IMR-90 (cell line): ENCODE results near the gene BRD1. TPM values are rescaled to one million over a fixed set of nuclear protein-coding genes. Genes with fewer than 3 reads are reported as not detected.

Source experiments
- ATAC-seq: fragments of 200-7000 bp; cut with Tn5 transposase; 2 replicates; pipeline ENCODE4 v1.9.1; 2020; ENCODE audit warnings: low read depth, mild to moderate bottlenecking, moderate library complexity
- BruUV-seq: library from RNA; stranded (reverse); fragments of 400-500 nt; replicated peaks from 2 replicates; lab custom pipeline; 2021; lab: Mats Ljungman, UMichigan
- CTCF ChIA-PET: fragments of 300-600 bp; formaldehyde crosslinking; extraction: SDS; loops from one replicate; lab custom pipeline; 2021; ENCODE audit warnings: antibody characterized with exemption; lab: Yijun Ruan, JAX
- POLR2A ChIA-PET: fragments of 300-600 bp; sonication (Branson Sonifier 250); formaldehyde crosslinking; loops from one replicate; lab custom pipeline; 2022; ENCODE audit warnings: antibody characterized with exemption; ENCODE audit not compliant: unreplicated experiment; lab: Charles Lee
- DNase-seq: peaks from one replicate; pipeline ENCODE4 v3.0.0; 2013
- H2AFZ ChIP-seq: replicated peaks from 2 replicates; pipeline ENCODE3; 2013; ENCODE audit warnings: low read length, mild to moderate bottlenecking; ENCODE audit not compliant: poor library complexity
- H2AK5ac ChIP-seq: 2 replicates; pipeline ENCODE4 v1.6.1; 2013; ENCODE audit warnings: low read depth, low read length, inconsistent platforms
- H2AK9ac ChIP-seq: replicated peaks from 2 replicates; pipeline ENCODE3; 2013; ENCODE audit warnings: mild to moderate bottlenecking, low read depth, low read length, moderate library complexity; ENCODE audit not compliant: poor library complexity
- H2BK120ac ChIP-seq: 2 replicates; pipeline ENCODE4 v1.6.1; 2013; ENCODE audit warnings: low read depth, low read length, inconsistent platforms
- H2BK15ac ChIP-seq: 3 replicates; pipeline ENCODE4 v1.6.1; 2013; ENCODE audit warnings: low read depth, low read length, inconsistent platforms
- H2BK20ac ChIP-seq: 2 replicates; pipeline ENCODE4 v1.6.1; 2013; ENCODE audit warnings: low read depth, mild to moderate bottlenecking, inconsistent platforms, low read length, moderate library complexity
- H2BK5ac ChIP-seq: 2 replicates; pipeline ENCODE4 v1.6.1; 2013; ENCODE audit warnings: mild to moderate bottlenecking, low read depth, low read length, inconsistent platforms; ENCODE audit not compliant: poor library complexity, severe bottlenecking
- H3K14ac ChIP-seq: replicated peaks from 2 replicates; pipeline ENCODE4 v1.6.1; 2013; ENCODE audit warnings: low read depth, low read length, inconsistent platforms
- H3K18ac ChIP-seq: 2 replicates; pipeline ENCODE4 v1.6.1; 2013; ENCODE audit warnings: low read depth, low read length, control low read depth
- H3K23ac ChIP-seq: 2 replicates; pipeline ENCODE4 v1.6.1; 2013; ENCODE audit warnings: low read depth, low read length, inconsistent platforms
- H3K27ac ChIP-seq: 2 replicates; pipeline ENCODE4 v1.5.1; 2013; ENCODE audit warnings: mild to moderate bottlenecking, control low read depth, low read length; ENCODE audit not compliant: insufficient read depth
- H3K27me3 ChIP-seq: 2 replicates; pipeline ENCODE4 v1.6.1; 2013; ENCODE audit warnings: low read length; ENCODE audit not compliant: control insufficient read depth, insufficient read depth
- H3K36me3 ChIP-seq: 2 replicates; pipeline ENCODE4 v1.6.1; 2013; ENCODE audit warnings: low read length, mixed read lengths; ENCODE audit not compliant: control insufficient read depth, insufficient read depth
- H3K4ac ChIP-seq: 2 replicates; pipeline ENCODE4 v1.6.1; 2013; ENCODE audit warnings: low read depth, low read length, inconsistent platforms
- H3K4me1 ChIP-seq: 2 replicates; pipeline ENCODE4 v1.6.1; 2013; ENCODE audit warnings: low read length, mixed read lengths; ENCODE audit not compliant: control insufficient read depth, insufficient read depth
- H3K4me2 ChIP-seq: 2 replicates; pipeline ENCODE4 v1.6.1; 2013; ENCODE audit warnings: low read depth, mild to moderate bottlenecking, control low read depth, low read length, moderate library complexity
- H3K4me3 ChIP-seq: 2 replicates; pipeline ENCODE4 v1.5.1; 2013; ENCODE audit warnings: low read depth, mild to moderate bottlenecking, control low read depth, low read length, moderate library complexity; ENCODE audit not compliant: insufficient read depth
- H3K56ac ChIP-seq: 2 replicates; pipeline ENCODE4 v1.6.1; 2013; ENCODE audit warnings: low read length, inconsistent platforms; ENCODE audit not compliant: insufficient read depth; ENCODE audit errors: extremely low read depth
- H3K79me1 ChIP-seq, 2 experiments: 2 replicates each; pipeline ENCODE4 v1.6.1; 2013; ENCODE audit warnings: low read length in 2 of 2, inconsistent platforms in 1 of 2, low read depth in 1 of 2
- H3K9ac ChIP-seq: 2 replicates; pipeline ENCODE4 v1.6.1; 2013; ENCODE audit warnings: low read depth, low read length, control low read depth
- H3K9me1 ChIP-seq: 2 replicates; pipeline ENCODE4 v1.6.1; 2013; ENCODE audit warnings: low read length, inconsistent platforms; ENCODE audit not compliant: insufficient read depth
- H3K9me3 ChIP-seq: 2 replicates; pipeline ENCODE4 v1.6.1; 2013; ENCODE audit warnings: low read length; ENCODE audit not compliant: control insufficient read depth, insufficient read depth
- H4K20me1 ChIP-seq: 2 replicates; pipeline ENCODE4 v1.6.1; 2013; ENCODE audit warnings: low read length, inconsistent platforms; ENCODE audit not compliant: insufficient read depth
- H4K5ac ChIP-seq: 2 replicates; pipeline ENCODE4 v1.6.1; 2013; ENCODE audit warnings: mild to moderate bottlenecking, low read depth, low read length, control low read depth
- H4K8ac ChIP-seq, 2 experiments: 2 replicates each; pipeline ENCODE4 v1.6.1; 2013; ENCODE audit warnings: low read depth in 2 of 2, low read length in 2 of 2, control low read depth in 1 of 2, inconsistent platforms in 1 of 2
- H4K91ac ChIP-seq: 2 replicates; pipeline ENCODE4 v1.6.1; 2013; ENCODE audit warnings: low read depth, low read length, inconsistent platforms; ENCODE audit not compliant: insufficient read depth
- BHLHE40 ChIP-seq: fragments of 150-350 bp; IDR thresholded peaks from 2 replicates; pipeline ENCODE4 v1.6.1; 2016; ENCODE audit warnings: mild to moderate bottlenecking, low read depth, low read length
- MXI1 ChIP-seq: IDR thresholded peaks from 2 replicates; pipeline ENCODE4 v1.6.1; 2012; ENCODE audit warnings: low read depth, mild to moderate bottlenecking, low read length, moderate library complexity, borderline replicate concordance
- WGBS, 2 experiments: methylation state at CpG; one replicate each; pipeline versions ENCODE4 v1.1.5 to v1.1.7; 2013; ENCODE audit warnings: missing lambda C conversion rate in 2 of 2; ENCODE audit not compliant: insufficient read length in 1 of 2; ENCODE audit errors: extremely low coverage in 2 of 2; 5-methylcytosine and 5-hydroxymethylcytosine counted together
- dilution Hi-C: fragments of 300-500 bp; cut with HindIII; formaldehyde crosslinking; loops from one replicate; pipeline ENCODE4 v1.14.3; 2018; ENCODE audit warnings: low sequenced_read_pairs; ENCODE audit not compliant: unreplicated experiment
- in situ Hi-C: fragments of 300-500 bp; cut with MboI; formaldehyde crosslinking; loops from 3 replicates; pipeline ENCODE4 v1.14.3; 2019; ENCODE audit warnings: low sequenced_read_pairs, inconsistent platforms, mixed read lengths
- intact Hi-C: fragments of 100-400 bp; cut with micrococcal nuclease; formaldehyde crosslinking; loops from 2 replicates; pipeline ENCODE4 v1.10.0; 2022
- polyA plus RNA-seq, 3 experiments: library from polyadenylated mRNA; depleted of rRNA; stranded (reverse); fragments of >200 nt; gene quantifications; 2 replicates each; pipeline ENCODE4 v1.2.3, GENCODE V29; 2012; ENCODE audit warnings: low replicate concordance in 1 of 3
- total RNA-seq: library from RNA; depleted of rRNA; stranded (reverse); fragments of >200 nt; gene quantifications from 2 replicates; pipeline ENCODE4 v1.2.3, GENCODE V29; 2012

The BRD1 gene
- total and polyA plus RNA-seq, 2 of the 4 experiments (the other 2 are of a cell fraction): 10.0 to 10.6 TPM

- Histone ChIP-seq H3K18ac (no peak overlapping the region; the same call in 1 of the 2 replicates), H3K4me1 (peaks cover 11% of the 10 kb centered on the region), H3K4ac (no peak overlapping the region), H3K36me3 (peaks cover 14% of the 10 kb centered on the region), H3K9ac (no peak overlapping the region), H3K56ac (no peak overlapping the region), H2AFZ (peak overlapping the region; percentile 59), H3K23ac (no peak overlapping the region), H3K79me1 (no peaks in the 10 kb centered on the region), H3K27ac (peak overlapping the region; percentile 40; the same call in 1 of the 2 replicates), H2AK5ac (no peak overlapping the region; the same call in 1 of the 2 replicates), H4K91ac (no peak overlapping the region; the same call in 1 of the 2 replicates), H2BK5ac (no peak overlapping the region), H3K4me2 (no peak overlapping the region), H3K14ac (no peak overlapping the region), H2BK20ac (no peak overlapping the region), H3K9me3 (peaks cover 2% of the 10 kb centered on the region; the same call in 1 of the 2 replicates), H4K8ac (no peak overlapping the region), H2BK15ac (no peak overlapping the region), H4K5ac (no peak overlapping the region; the same call in 1 of the 2 replicates), H3K9me1 (no peaks in the 10 kb centered on the region), H2BK120ac (no peak overlapping the region), H3K4me3 (no peak overlapping the region), H4K20me1 (peaks cover 5% of the 10 kb centered on the region), H3K27me3 (no peaks in the 10 kb centered on the region), H2AK9ac (peak overlapping the region; percentile 84)
- peak; percentile 61 for DNase-seq
- ATAC-seq: peak; percentile 83
- intact Hi-C loops (no loop called here), in situ Hi-C loops (no loop called here), dilution Hi-C loops (no loop called here)
- no TSS peak for BruUV-seq
- TF ChIP-seq MXI1: peak; percentile 68; the same call in 1 of the 2 replicates
- no peak for TF ChIP-seq BHLHE40
- POLR2A ChIA-PET: no interaction called here
- CTCF ChIA-PET: no interaction called here
- WGBS, 2 experiments: 43% methylated on average over 5 of the region's 24 CpGs; no CpG with 5 or more reads in 1 of the 2 experiments
Observed at GRCh38 chr22:49768951-49769690, 58.6 kb downstream of the BRD1 start.
